ENCODE data around the gene NPIPA5.
"Not testable (repeated sequence)": the region's sequence is repeated elsewhere in the genome, so short reads cannot be mapped to it uniquely, and the experiment has no call there.

NPIPA5 gene

GRCh38 chr16:15378194-15378593 lies at the start of gene NPIPA5:
TSS of gene NPIPA5 (minus strand) at chr16:15378294. CDS start at chr16:15378294, 0 bp downstream.
- DNase-seq (ENCODE audit: low spot score) = not testable (repeated sequence)

GRCh38 chr16:15427648-15428239 lies 49.6 kb upstream of the NPIPA5 start:
- peak; percentile 61 for DNase-seq (ENCODE audit: low spot score)

GRCh38 chr16:15426796-15427195 lies 48.7 kb upstream of the NPIPA5 start:
- no peak for DNase-seq (ENCODE audit: low spot score)

GRCh38 chr16:15425861-15426260 lies 47.8 kb upstream of the NPIPA5 start:
- DNase-seq (ENCODE audit: low spot score) = no peak

- DNase-seq (ENCODE audit: low spot score) = no peak
Measured at GRCh38 chr16:15422222-15422621, 44.1 kb upstream of the NPIPA5 start.

GRCh38 chr16:15421696-15422095 lies 43.6 kb upstream of the NPIPA5 start:
- not testable (repeated sequence) for DNase-seq (ENCODE audit: low spot score)

- DNase-seq (ENCODE audit: low spot score) = no peak
Measured at GRCh38 chr16:15418206-15418605, 40.1 kb upstream of the NPIPA5 start.

- no peak for DNase-seq (ENCODE audit: low spot score)
Measured at GRCh38 chr16:15417197-15417596, 39.1 kb upstream of the NPIPA5 start.

- no peak for DNase-seq (ENCODE audit: low spot score)
Measured at GRCh38 chr16:15415511-15415985, 37.5 kb upstream of the NPIPA5 start.

GRCh38 chr16:15409476-15409875 lies 31.4 kb upstream of the NPIPA5 start:
- not testable (repeated sequence) for DNase-seq (ENCODE audit: low spot score)

- not testable (repeated sequence) for DNase-seq (ENCODE audit: low spot score)
Measured at GRCh38 chr16:15407756-15408155, 29.7 kb upstream of the NPIPA5 start.

- DNase-seq (ENCODE audit: low spot score) = no peak
Measured at GRCh38 chr16:15404792-15405191, 26.7 kb upstream of the NPIPA5 start.

- not testable (repeated sequence) for DNase-seq (ENCODE audit: low spot score)
Measured at GRCh38 chr16:15404091-15404490, 26.0 kb upstream of the NPIPA5 start.

GRCh38 chr16:15403392-15403995 lies 25.4 kb upstream of the NPIPA5 start:
- no peak for DNase-seq (ENCODE audit: low spot score)

GRCh38 chr16:15401972-15402371 lies 23.9 kb upstream of the NPIPA5 start:
- no peak for DNase-seq (ENCODE audit: low spot score)

- not testable (repeated sequence) for DNase-seq (ENCODE audit: low spot score)
Measured at GRCh38 chr16:15400314-15400713, 22.2 kb upstream of the NPIPA5 start.

GRCh38 chr16:15399317-15399716 lies 21.2 kb upstream of the NPIPA5 start:
- no peak for DNase-seq (ENCODE audit: low spot score)

GRCh38 chr16:15398618-15399316 lies 20.7 kb upstream of the NPIPA5 start:
- DNase-seq (ENCODE audit: low spot score) = peak; percentile 85

- no peak for DNase-seq (ENCODE audit: low spot score)
Measured at GRCh38 chr16:15396948-15397594, 19.0 kb upstream of the NPIPA5 start.

- not testable (repeated sequence) for DNase-seq (ENCODE audit: low spot score)
Measured at GRCh38 chr16:15396509-15396829, 18.4 kb upstream of the NPIPA5 start.

GRCh38 chr16:15395631-15396508 lies 17.8 kb upstream of the NPIPA5 start, which contains the start of gene MPV17L:
TSS of gene MPV17L (plus strand) at chr16:15395754. CDS start at chr16:15395898, 144 bp downstream.
- peak; percentile 86 for DNase-seq (ENCODE audit: low spot score)

- not testable (repeated sequence) for DNase-seq (ENCODE audit: low spot score)
Measured at GRCh38 chr16:15393025-15393424, 14.9 kb upstream of the NPIPA5 start.
